H54 (cell line): ENCODE results near the gene MYBPH.

Experiments
- DNase-seq: peaks from one replicate; pipeline ENCODE4 v3.0.0; 2011; ENCODE audit warnings: low spot score, mixed read lengths; ENCODE audit not compliant: insufficient read length
- FAIRE-seq: peaks from 3 replicates; lab custom pipeline; 2011; peaks lifted over from hg19 to GRCh38; lab: Jason Lieb, UNC
- POLR2A ChIP-seq: IDR thresholded peaks from 2 replicates; pipeline ENCODE4 v1.6.1; 2011; ENCODE audit warnings: low read depth, mild to moderate bottlenecking, low read length

Gene MYBPH

GRCh38 chr1:203147376-203147775, 28.2 kb downstream of the MYBPH start:
- FAIRE-seq (no peak), DNase-seq (no peak)
- TF ChIP-seq POLR2A: no peak

- TF ChIP-seq POLR2A: no peak
- FAIRE-seq: no peak
- DNase-seq: no peak
Measured at GRCh38 chr1:203146537-203146936, 29.1 kb downstream of the MYBPH start.

- DNase-seq (no peak), FAIRE-seq (no peak)
- no peak for TF ChIP-seq POLR2A
Measured at GRCh38 chr1:203146042-203146369, 29.6 kb downstream of the MYBPH start.

GRCh38 chr1:203145321-203146041, 30.1 kb downstream of the MYBPH start:
- FAIRE-seq: no peak
- no peak for TF ChIP-seq POLR2A
- no peak for DNase-seq

DNA sequence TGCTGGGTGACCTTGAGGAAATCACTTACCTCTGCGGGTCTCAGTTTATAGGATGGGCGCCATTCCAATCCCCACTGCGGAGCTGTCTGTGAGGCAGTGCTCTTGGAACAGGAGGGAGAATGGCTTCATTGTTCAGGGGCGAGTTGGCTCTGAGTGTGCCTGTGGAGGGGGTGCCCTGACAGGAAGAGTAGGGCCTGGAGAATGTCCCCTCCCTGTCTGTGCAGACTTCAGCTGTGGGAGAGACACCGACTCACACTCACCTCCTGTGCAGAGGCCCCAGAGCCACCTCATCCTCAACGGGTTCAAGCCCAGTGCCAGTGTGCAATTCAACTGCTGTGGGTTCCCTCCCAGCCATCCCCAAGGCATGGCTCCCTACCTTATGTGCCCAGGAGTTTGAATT, 31.0 kb downstream of the MYBPH start:
- no peak for TF ChIP-seq POLR2A
- DNase-seq: no peak
- FAIRE-seq: no peak

DNA sequence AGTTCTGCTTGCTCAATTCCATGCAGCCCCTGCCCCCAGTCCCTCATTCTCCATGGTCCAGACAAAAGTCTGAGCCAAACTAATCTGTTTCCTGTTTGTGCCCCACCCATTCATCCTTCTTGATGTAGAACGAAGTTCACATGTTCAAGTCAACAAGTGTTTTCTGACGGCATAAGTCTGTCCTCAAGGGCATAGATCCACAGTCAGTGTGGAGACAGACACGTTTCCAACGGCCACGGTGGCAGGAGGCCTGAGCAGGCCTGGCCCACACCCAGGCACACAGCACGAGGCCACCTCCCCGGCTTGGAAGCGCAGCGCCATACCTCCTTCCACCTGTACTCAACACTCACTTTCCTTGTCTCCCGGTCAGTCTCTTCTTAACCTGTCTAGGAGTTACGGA, 32.0 kb downstream of the MYBPH start:
- FAIRE-seq (no peak), DNase-seq (no peak)
- no peak for TF ChIP-seq POLR2A

GRCh38 chr1:203142684-203143408, 32.8 kb downstream of the MYBPH start:
- FAIRE-seq (no peak), DNase-seq (no peak)
- TF ChIP-seq POLR2A: no peak

DNA sequence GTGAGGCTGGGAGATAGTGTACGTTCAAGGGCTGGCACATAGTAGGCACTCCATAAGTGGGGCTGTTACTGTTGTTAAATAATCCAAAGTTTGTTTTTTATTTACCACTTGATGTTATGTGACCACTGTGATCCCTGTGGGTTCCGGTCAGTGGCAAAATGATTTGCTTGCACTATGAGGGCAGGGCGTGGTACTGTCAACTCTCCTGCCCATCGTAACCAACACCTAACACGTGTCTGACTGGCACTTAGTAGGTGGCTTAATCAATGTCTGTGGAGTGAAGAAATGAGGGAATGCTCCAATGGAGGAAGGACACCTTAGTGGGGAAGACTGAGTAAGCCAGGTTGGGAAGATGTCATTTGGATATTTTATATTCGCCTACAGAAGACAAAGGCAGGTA, 33.5 kb downstream of the MYBPH start:
- TF ChIP-seq POLR2A: no peak
- FAIRE-seq: no peak
- no peak for DNase-seq

GRCh38 chr1:203140743-203141520, 34.7 kb downstream of the MYBPH start:
- FAIRE-seq (no peak), DNase-seq (no peak)
- no peak for TF ChIP-seq POLR2A

DNA sequence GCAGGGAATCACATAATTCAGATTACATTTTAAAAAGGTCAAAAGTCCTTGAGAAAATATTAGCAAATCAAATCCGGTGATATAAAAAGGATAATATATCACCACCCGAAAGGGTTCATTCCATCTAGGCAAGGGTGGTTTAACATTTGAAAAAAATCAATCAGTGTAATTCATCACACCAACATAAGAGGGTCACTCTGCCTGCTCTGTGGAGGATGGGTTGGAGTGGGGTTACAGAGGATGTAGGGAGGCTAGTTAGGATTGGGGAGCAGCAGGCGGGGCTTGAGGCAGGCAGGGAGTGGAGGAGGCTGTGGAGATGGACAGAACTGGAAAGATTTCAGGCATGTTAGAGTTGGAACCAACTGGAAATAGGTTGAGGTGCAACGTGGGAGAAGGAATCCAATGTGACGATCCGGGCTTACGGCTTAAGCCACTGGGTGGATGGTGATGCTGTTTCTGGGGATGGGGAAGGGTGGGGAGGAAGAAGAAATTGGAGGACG, 35.6 kb downstream of the MYBPH start:
- DNase-seq (no peak), FAIRE-seq (no peak)
- TF ChIP-seq POLR2A: no peak

- no peak for FAIRE-seq
- no peak for TF ChIP-seq POLR2A
- no peak for DNase-seq
Measured at GRCh38 chr1:203138066-203138465, 37.6 kb downstream of the MYBPH start.

GRCh38 chr1:203137324-203137723, 38.3 kb downstream of the MYBPH start:
- DNase-seq (no peak), FAIRE-seq (no peak)
- no peak for TF ChIP-seq POLR2A

DNA sequence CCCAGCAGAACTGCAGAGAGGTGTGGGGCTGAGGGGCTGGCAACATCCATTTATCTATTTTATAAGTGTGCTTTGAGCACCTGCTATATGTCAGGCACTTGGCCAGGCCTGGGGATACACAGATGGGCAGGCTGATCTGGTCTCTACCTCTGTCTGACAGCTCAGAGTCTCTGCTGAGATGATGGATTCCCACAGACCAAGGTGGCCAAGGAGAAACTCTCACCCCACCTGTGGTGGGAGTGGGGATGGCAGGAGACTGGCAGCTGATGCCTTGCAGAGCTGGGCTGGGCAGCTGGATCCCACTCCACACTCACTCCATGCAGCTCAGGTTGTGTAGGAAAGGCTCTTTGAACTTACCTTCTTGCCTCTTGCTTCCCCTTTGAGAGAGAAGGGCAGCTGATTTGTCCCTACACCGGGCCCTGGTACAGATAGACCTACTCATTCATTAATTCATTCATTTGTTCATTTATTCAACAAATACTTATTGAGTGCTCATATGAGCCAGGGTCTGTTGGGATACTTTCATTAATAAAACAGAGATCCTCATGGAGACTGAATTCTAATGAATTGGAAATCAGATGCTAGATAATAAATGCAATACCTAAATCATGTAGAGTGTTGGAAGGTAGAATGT, 39.1 kb downstream of the MYBPH start:
- FAIRE-seq: no peak
- DNase-seq: no peak
- no peak for TF ChIP-seq POLR2A
